ENCODE results near the gene EPHB2. TPM values are rescaled to one million over a fixed set of nuclear protein-coding genes. Genes with fewer than 3 reads are reported as not detected.
"Not testable (repeated sequence)": the region's sequence is repeated elsewhere in the genome, so short reads cannot be mapped to it uniquely, and the experiment has no call there.

Gene EPHB2
- total RNA-seq, 2 donors from 2014 or later = 34.0 to 50.7 TPM

DNA sequence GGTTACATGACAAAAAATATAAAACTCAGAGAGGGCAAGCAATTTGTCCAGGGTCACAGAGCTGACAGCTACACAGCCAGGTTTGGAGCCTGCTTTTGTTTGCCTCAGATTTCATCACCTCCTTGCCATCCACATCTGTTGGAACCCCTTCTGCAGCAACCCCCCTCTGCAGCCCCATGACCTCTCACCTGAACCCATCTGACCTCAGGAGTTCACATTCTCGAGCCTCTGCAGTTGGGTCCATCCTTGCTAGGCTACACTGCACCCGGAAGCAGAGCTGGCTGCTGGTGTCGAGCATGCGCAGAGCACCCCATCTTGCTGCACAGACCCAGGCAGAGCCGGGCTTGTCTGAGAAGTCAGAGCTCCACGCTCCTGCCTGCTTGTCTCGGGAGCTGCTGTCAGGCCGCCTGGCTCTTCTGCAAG, 47.6 kb upstream of the EPHB2 start:
- Histone ChIP-seq H3K27ac (ENCODE audit: low read depth, low read length) (no peak overlapping the region), H3K36me3 (ENCODE audit: control insufficient read depth, insufficient read depth, low read length) (no peaks in the 10 kb centered on the region), H3K9ac (ENCODE audit: extremely low read depth, low read length, poor library complexity, severe bottlenecking) (no peak overlapping the region), H3K4me1 (ENCODE audit: control insufficient read depth, insufficient read depth, low read length) (no peaks in the 10 kb centered on the region), H3K27me3 (ENCODE audit: control insufficient read depth, insufficient read depth, low read length, poor library complexity, severe bottlenecking) (no peaks in the 10 kb centered on the region), H3K9me3 (ENCODE audit: control insufficient read depth, low read length) (no peaks in the 10 kb centered on the region), H3K4me3 (ENCODE audit: low read length) (no peak overlapping the region)
- no peaks in the 10 kb centered on the region for H3K36me3 Mint-ChIP-seq (ENCODE audit: low read depth)
- H3K27ac Mint-ChIP-seq = no peak overlapping the region
- no peak for DNase-seq
- no peak overlapping the region for H3K4me3 Mint-ChIP-seq
- H3K9me3 Mint-ChIP-seq = no peaks in the 10 kb centered on the region
- no peak for TF ChIP-seq CTCF (conservative IDR thresholded peaks at IDR 0.05)
- no peaks in the 10 kb centered on the region for H3K27me3 Mint-ChIP-seq (ENCODE audit: insufficient read depth)
- 91 to 93% methylated on average over 4 to 8 of the region's 8 CpGs for WGBS, 2 experiments (ENCODE audit: insufficient coverage in 1 of 2, insufficient read length in 1 of 2)
- peaks cover 5% of the 10 kb centered on the region for H3K4me1 Mint-ChIP-seq

DNA sequence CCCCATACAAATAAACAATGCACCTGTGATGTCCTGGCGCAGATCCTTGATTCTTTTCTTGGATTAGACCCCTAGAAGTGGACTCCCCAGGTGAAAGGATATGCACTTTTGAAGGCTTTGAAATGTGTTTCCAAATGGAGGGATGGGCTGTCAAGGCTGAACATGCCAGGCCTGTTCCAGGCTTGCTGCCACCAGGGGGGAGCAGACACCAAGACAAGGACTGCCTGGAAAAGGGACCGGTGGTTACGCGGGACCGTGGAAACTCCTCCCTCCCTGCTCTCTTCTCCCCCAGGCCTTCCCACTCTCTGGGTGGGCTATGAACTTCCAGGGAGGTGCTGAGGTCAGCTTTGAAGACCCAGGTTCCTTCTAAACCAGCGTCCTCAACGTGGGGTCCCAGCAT, 44.9 kb upstream of the EPHB2 start:
- WGBS, 2 experiments (ENCODE audit: insufficient coverage in 1 of 2, insufficient read length in 1 of 2) = 42 to 44% methylated on average over 4 to 7 of the region's 7 CpGs
- Histone ChIP-seq H3K9me3 (ENCODE audit: control insufficient read depth, low read length) (no peaks in the 10 kb centered on the region), H3K27ac (ENCODE audit: low read depth, low read length) (no peak overlapping the region), H3K27me3 (ENCODE audit: control insufficient read depth, insufficient read depth, low read length, poor library complexity, severe bottlenecking) (no peaks in the 10 kb centered on the region), H3K36me3 (ENCODE audit: control insufficient read depth, insufficient read depth, low read length) (no peaks in the 10 kb centered on the region), H3K9ac (ENCODE audit: extremely low read depth, low read length, poor library complexity, severe bottlenecking) (no peak overlapping the region), H3K4me3 (ENCODE audit: low read length) (no peak overlapping the region), H3K4me1 (ENCODE audit: control insufficient read depth, insufficient read depth, low read length) (no peaks in the 10 kb centered on the region)
- H3K4me3 Mint-ChIP-seq = no peak overlapping the region
- DNase-seq = peak; percentile 85
- no peaks in the 10 kb centered on the region for H3K36me3 Mint-ChIP-seq (ENCODE audit: low read depth)
- H3K4me1 Mint-ChIP-seq = no peaks in the 10 kb centered on the region
- no peaks in the 10 kb centered on the region for H3K9me3 Mint-ChIP-seq
- H3K27ac Mint-ChIP-seq = no peak overlapping the region
- TF ChIP-seq CTCF (conservative IDR thresholded peaks at IDR 0.05) = peak; percentile 90
- H3K27me3 Mint-ChIP-seq (ENCODE audit: insufficient read depth) = no peaks in the 10 kb centered on the region

- H3K27ac Mint-ChIP-seq = no peak overlapping the region
- H3K36me3 Mint-ChIP-seq (ENCODE audit: low read depth) = no peaks in the 10 kb centered on the region
- Histone ChIP-seq H3K9me3 (ENCODE audit: control insufficient read depth, low read length) (no peaks in the 10 kb centered on the region), H3K4me1 (ENCODE audit: control insufficient read depth, insufficient read depth, low read length) (no peaks in the 10 kb centered on the region), H3K9ac (ENCODE audit: extremely low read depth, low read length, poor library complexity, severe bottlenecking) (no peak overlapping the region), H3K4me3 (ENCODE audit: low read length) (no peak overlapping the region), H3K27ac (ENCODE audit: low read depth, low read length) (no peak overlapping the region), H3K27me3 (ENCODE audit: control insufficient read depth, insufficient read depth, low read length, poor library complexity, severe bottlenecking) (no peaks in the 10 kb centered on the region), H3K36me3 (ENCODE audit: control insufficient read depth, insufficient read depth, low read length) (no peaks in the 10 kb centered on the region)
- no peak overlapping the region for H3K4me3 Mint-ChIP-seq
- no peak for TF ChIP-seq CTCF (conservative IDR thresholded peaks at IDR 0.05)
- no peak for DNase-seq
- no peaks in the 10 kb centered on the region for H3K27me3 Mint-ChIP-seq (ENCODE audit: insufficient read depth)
- 87 to 94% methylated on average over 2 of the region's 2 CpGs for WGBS, 2 experiments (ENCODE audit: insufficient coverage in 1 of 2, insufficient read length in 1 of 2)
- H3K9me3 Mint-ChIP-seq = no peaks in the 10 kb centered on the region
- no peaks in the 10 kb centered on the region for H3K4me1 Mint-ChIP-seq
Measured at GRCh38 chr1:22666412-22666811, 44.2 kb upstream of the EPHB2 start.

- H3K36me3 ChIP-seq (ENCODE audit: control insufficient read depth, insufficient read depth, low read length); H3K4me1 ChIP-seq (ENCODE audit: control insufficient read depth, insufficient read depth, low read length); H3K27ac Mint-ChIP-seq; H3K4me3 Mint-ChIP-seq; H3K9ac ChIP-seq (ENCODE audit: extremely low read depth, low read length, poor library complexity, severe bottlenecking); H3K9me3 Mint-ChIP-seq; H3K27me3 Mint-ChIP-seq (ENCODE audit: insufficient read depth); H3K4me3 ChIP-seq (ENCODE audit: low read length); H3K27ac ChIP-seq (ENCODE audit: low read depth, low read length); H3K4me1 Mint-ChIP-seq; H3K27me3 ChIP-seq (ENCODE audit: control insufficient read depth, insufficient read depth, low read length, poor library complexity, severe bottlenecking); H3K9me3 ChIP-seq (ENCODE audit: control insufficient read depth, low read length); H3K36me3 Mint-ChIP-seq (ENCODE audit: low read depth); DNase-seq: not testable (repeated sequence)
- 94% methylated on average over 2 of the region's 2 CpGs; no CpG with 5 or more reads in 1 of the 2 experiments for WGBS, 2 experiments (ENCODE audit: insufficient coverage in 1 of 2, insufficient read length in 1 of 2)
Measured at GRCh38 chr1:22668840-22669239, 41.8 kb upstream of the EPHB2 start.
